Measurements from ENCODE around the gene NTSR2. TPM values are rescaled to one million over a fixed set of nuclear protein-coding genes. Genes with fewer than 3 reads are reported as not detected.

Gene NTSR2
- total RNA-seq, 1 donor from 2014 or later = not detected

DNA sequence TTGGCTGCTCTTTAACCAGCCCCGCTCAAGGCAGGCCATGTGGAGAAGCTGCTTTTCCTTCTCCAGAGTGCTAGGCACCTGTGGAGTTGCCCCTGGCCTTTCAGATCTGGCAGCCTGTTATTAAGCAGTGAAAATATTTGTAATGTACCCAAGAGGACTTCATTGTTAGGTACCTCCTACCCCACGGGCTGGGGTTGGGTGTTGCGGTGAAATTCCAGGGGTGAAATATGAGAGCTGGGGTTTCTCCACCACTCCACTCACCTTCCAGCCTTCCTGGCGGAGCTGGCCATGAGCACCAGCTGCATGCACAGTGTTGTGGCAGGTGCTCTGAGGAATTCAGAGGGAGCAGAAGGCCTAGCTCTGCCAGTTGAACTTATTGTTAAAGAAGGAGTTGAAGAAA is 39.1 kb downstream of the NTSR2 start:
- TF ChIP-seq, protein P1, sequence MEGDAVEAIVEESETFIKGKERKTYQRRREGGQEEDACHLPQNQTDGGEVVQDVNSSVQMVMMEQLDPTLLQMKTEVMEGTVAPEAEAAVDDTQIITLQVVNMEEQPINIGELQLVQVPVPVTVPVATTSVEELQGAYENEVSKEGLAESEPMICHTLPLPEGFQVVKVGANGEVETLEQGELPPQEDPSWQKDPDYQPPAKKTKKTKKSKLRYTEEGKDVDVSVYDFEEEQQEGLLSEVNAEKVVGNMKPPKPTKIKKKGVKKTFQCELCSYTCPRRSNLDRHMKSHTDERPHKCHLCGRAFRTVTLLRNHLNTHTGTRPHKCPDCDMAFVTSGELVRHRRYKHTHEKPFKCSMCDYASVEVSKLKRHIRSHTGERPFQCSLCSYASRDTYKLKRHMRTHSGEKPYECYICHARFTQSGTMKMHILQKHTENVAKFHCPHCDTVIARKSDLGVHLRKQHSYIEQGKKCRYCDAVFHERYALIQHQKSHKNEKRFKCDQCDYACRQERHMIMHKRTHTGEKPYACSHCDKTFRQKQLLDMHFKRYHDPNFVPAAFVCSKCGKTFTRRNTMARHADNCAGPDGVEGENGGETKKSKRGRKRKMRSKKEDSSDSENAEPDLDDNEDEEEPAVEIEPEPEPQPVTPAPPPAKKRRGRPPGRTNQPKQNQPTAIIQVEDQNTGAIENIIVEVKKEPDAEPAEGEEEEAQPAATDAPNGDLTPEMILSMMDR (IDR thresholded peaks at IDR 0.05; ENCODE audit: borderline replicate concordance) = no peak
- DNase-seq = no peak
- intact Hi-C loops (cut with micrococcal nuclease) = no loop called here
- Histone ChIP-seq H3K27ac (replicated peaks) (no peak overlapping the region), H3K4me3 (no peak overlapping the region), H3K4me1 (no peaks in the 10 kb centered on the region), H3K36me3 (peaks cover 43% of the 10 kb centered on the region), H3K9me3 (replicated peaks) (peaks cover 9% of the 10 kb centered on the region), H3K27me3 (ENCODE audit: low read depth) (no peaks in the 10 kb centered on the region)

DNA sequence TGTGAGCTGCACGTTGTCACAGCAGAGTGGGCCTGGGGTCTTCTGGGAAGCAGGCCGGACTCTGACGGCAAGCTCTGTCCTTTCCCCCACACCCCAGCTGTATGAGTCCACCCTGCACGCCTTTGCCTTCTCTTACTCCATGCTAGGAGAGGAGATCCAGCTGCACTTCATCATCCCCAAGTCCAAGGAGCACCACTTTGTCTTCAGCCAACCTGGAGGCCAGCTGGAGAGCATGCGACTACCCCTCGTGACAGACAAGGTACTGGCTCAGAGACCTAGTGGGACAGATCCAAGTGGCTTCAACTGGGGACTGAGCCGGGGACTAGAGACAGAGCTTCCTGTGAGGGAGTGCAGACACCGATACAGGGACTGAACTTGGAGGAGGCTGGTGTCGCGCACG is 40.1 kb downstream of the NTSR2 start:
- DNase-seq = no peak
- TF ChIP-seq, protein P1 (IDR thresholded peaks at IDR 0.05; ENCODE audit: borderline replicate concordance) = no peak
- Histone ChIP-seq H3K27me3 (ENCODE audit: low read depth) (no peaks in the 10 kb centered on the region), H3K9me3 (replicated peaks) (peaks cover 9% of the 10 kb centered on the region), H3K4me1 (no peaks in the 10 kb centered on the region), H3K27ac (replicated peaks) (no peak overlapping the region), H3K4me3 (no peak overlapping the region), H3K36me3 (peaks cover 52% of the 10 kb centered on the region)
- intact Hi-C loops (cut with micrococcal nuclease) = no loop called here

DNA sequence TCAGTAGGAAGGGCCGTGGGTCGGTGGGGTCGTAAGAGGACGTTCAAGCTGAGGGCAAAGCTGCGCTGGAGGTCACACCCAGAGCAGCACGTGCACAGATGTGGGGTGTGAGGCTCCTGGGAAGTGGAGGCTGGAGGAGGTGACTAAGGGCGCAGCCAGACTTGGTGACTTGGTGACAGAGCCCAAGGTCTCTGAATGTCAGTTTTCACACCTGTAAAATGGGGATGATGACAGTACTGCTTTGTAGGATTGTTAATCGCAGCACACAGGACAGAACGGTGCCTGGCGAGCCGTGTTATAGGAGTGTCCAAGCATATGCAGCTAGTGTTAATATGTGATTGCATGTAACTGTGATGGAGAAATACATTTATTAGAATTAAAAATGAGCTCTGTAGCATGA is 40.8 kb downstream of the NTSR2 start:
- H3K36me3 ChIP-seq = peaks cover 49% of the 10 kb centered on the region
- H3K4me1 ChIP-seq = no peaks in the 10 kb centered on the region
- H3K4me3 ChIP-seq = no peak overlapping the region
- H3K27ac ChIP-seq (replicated peaks) = no peak overlapping the region
- TF ChIP-seq, protein P1 (IDR thresholded peaks at IDR 0.05; ENCODE audit: borderline replicate concordance) = no peak
- H3K9me3 ChIP-seq (replicated peaks) = peaks cover 9% of the 10 kb centered on the region
- no peaks in the 10 kb centered on the region for H3K27me3 ChIP-seq (ENCODE audit: low read depth)
- DNase-seq = no peak
- intact Hi-C loops (cut with micrococcal nuclease) = no loop called here

DNA sequence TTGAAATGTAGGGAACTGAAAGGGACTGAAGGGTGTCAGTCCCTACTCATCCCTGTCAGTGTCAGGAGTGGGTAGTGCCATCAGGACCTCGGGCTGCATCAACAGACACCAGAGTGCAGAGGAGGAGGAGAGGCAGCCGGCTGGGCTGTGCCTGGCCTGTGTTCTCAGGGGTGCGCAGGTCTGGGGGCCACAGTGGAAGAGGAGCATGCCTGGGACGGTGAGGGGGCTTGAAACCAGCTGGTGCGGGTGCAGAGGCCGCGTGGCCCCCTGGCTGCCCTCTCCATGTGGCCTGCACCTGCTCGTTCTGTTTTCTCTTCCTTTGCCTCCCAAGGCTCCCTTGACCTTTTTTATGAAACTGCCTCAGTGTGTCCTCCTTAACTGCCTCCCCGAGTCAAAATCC is 41.3 kb downstream of the NTSR2 start:
- Histone ChIP-seq H3K27ac (replicated peaks) (no peak overlapping the region), H3K9me3 (replicated peaks) (peaks cover 9% of the 10 kb centered on the region), H3K4me1 (no peaks in the 10 kb centered on the region), H3K36me3 (peaks cover 44% of the 10 kb centered on the region), H3K4me3 (no peak overlapping the region), H3K27me3 (ENCODE audit: low read depth) (no peaks in the 10 kb centered on the region)
- no peak for DNase-seq
- TF ChIP-seq, protein P1 (IDR thresholded peaks at IDR 0.05; ENCODE audit: borderline replicate concordance) = no peak
- intact Hi-C loops (cut with micrococcal nuclease) = no loop called here

DNA sequence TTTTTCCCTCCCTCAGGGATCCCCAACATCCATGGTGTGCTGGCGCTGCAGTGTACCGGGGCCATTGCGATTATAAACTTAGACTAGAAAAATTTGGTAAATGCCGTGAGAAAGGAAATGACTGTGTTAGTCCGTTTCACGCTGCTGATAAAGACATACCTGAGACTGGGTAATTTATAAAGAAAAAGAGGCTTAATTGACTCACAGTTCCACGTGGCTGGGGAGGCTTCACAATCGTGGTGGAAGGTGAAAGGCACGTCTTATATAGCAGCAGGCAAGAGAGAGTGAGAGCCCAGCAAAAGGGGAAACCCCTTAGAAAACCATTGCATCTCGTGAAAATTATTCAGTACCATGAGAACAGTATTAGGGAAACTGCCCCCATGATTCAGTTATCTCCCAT is 44.3 kb downstream of the NTSR2 start:
- no peaks in the 10 kb centered on the region for H3K27me3 ChIP-seq (ENCODE audit: low read depth)
- H3K9me3 ChIP-seq (replicated peaks) = peaks cover 9% of the 10 kb centered on the region
- no peak overlapping the region for H3K4me3 ChIP-seq
- H3K36me3 ChIP-seq = peaks cover 30% of the 10 kb centered on the region
- intact Hi-C loops (cut with micrococcal nuclease) = no loop called here
- no peaks in the 10 kb centered on the region for H3K4me1 ChIP-seq
- TF ChIP-seq, protein P1 (IDR thresholded peaks at IDR 0.05; ENCODE audit: borderline replicate concordance) = no peak
- no peak overlapping the region for H3K27ac ChIP-seq (replicated peaks)
- no peak for DNase-seq

DNA sequence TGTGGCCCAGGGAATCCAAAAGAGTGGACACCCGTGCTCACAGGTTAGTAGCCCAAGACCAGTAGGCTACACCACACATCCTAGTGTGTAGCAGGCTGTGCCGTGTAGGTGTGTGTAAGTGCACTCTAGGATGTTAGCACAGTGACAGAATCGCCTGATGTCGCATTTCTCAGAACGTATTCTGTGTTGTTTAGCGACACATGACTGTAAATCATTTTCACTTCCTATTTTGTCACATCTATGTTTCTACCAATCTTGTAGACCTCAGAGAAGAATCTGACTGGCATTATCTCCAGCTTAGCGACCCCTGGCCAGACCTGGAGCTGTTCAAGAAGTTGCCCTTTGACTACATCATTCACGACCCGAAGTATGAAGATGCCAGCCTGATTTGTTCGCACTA is 45.1 kb downstream of the NTSR2 start:
- H3K4me3 ChIP-seq = no peak overlapping the region
- intact Hi-C loops (cut with micrococcal nuclease) = no loop called here
- DNase-seq = no peak
- H3K4me1 ChIP-seq = no peaks in the 10 kb centered on the region
- TF ChIP-seq, protein P1 (IDR thresholded peaks at IDR 0.05; ENCODE audit: borderline replicate concordance) = no peak
- H3K36me3 ChIP-seq = peaks cover 30% of the 10 kb centered on the region
- no peak overlapping the region for H3K27ac ChIP-seq (replicated peaks)
- peaks cover 9% of the 10 kb centered on the region for H3K9me3 ChIP-seq (replicated peaks)
- no peaks in the 10 kb centered on the region for H3K27me3 ChIP-seq (ENCODE audit: low read depth)
